Spinal cord (tissue), 10 donors: Measurements from ENCODE around the gene ZNF524. TPM values are rescaled to one million over a fixed set of nuclear protein-coding genes. Genes with fewer than 3 reads are reported as not detected.

Source experiments
- DNase-seq, 6 donors: peaks; one replicate each; pipeline versions ENCODE4 v3.0.0 to v3.0.0-alpha.2; 2013 to 2015; ENCODE audit warnings: low spot score in 6 of 6, low read depth in 4 of 6
- H3K27ac ChIP-seq: one replicate; pipeline ENCODE4 v1.5.1; 2013; ENCODE audit warnings: low read depth, low read length, control low read depth
- H3K27me3 ChIP-seq: one replicate; pipeline ENCODE4 v1.6.1; 2013; ENCODE audit warnings: low read length; ENCODE audit not compliant: control insufficient read depth, insufficient read depth
- H3K36me3 ChIP-seq: one replicate; pipeline ENCODE4 v1.6.1; 2013; ENCODE audit warnings: low read length; ENCODE audit not compliant: control insufficient read depth, insufficient read depth
- H3K4me1 ChIP-seq: one replicate; pipeline ENCODE4 v1.6.1; 2013; ENCODE audit warnings: low read length; ENCODE audit not compliant: control insufficient read depth, insufficient read depth
- H3K4me3 ChIP-seq: one replicate; pipeline ENCODE4 v1.5.1; 2013; ENCODE audit warnings: low read depth, low read length, control low read depth
- H3K9me3 ChIP-seq: one replicate; pipeline ENCODE4 v1.6.1; 2013; ENCODE audit warnings: low read length; ENCODE audit not compliant: control insufficient read depth, insufficient read depth
- WGBS: methylation state at CpG from one replicate; pipeline ENCODE4 v1.1.5; 2013; ENCODE audit warnings: missing lambda C conversion rate; ENCODE audit not compliant: insufficient coverage; 5-methylcytosine and 5-hydroxymethylcytosine counted together
- polyA plus RNA-seq, 2 donors: library from polyadenylated mRNA; unstranded; fragments of 120-200 nt; gene quantifications; one replicate each; pipeline ENCODE4 v1.2.1, GENCODE V29; 2013; ENCODE audit not compliant: insufficient read length in 2 of 2
- total RNA-seq, 2 donors: library from RNA; depleted of rRNA in 1 of 2; stranded (reverse); fragments of 120-200 nt in 1 of 2; fragments of >200 nt in 1 of 2; gene quantifications; one replicate each; pipeline versions ENCODE4 v1.2.3 to v1.2.4, GENCODE V29; 2013 to 2014
- donor health status: healthy.

ZNF524 gene
- total and polyA plus RNA-seq, 4 donors = 5.1 to 13.6 (median 10.4) TPM

DNA sequence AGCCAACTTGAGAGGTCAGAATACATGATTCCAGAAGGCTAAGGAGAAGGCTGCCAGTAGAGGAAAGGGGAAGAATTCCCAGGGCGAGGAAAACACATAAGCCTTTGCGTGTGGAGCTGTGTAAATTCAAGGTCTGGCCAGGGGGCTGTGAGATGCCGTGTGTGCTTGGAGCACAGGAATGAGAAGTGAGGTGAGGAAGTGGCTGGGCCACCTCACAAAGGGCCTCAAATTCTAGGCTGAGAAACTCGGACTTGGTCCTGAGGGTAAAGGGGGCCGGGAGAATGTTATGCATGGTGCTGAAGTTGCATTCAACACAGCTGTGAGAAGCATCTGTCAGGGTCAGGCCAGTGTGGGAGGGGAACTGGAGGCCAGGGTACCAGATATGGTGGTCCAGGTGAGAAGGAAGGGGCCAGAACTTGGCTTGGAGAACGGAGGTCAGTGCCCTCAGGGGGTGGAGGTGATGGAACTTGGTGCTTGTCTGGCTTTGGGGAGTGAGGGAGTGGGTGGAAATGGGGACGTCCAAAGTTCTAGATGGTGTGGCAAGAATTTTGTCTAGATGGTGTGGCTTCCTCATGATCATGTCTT lies 35.9 kb downstream of the ZNF524 start:
- peak overlapping the region; percentile 87 for H3K4me3 ChIP-seq
- peaks cover 53% of the 10 kb centered on the region for H3K4me1 ChIP-seq
- DNase-seq = no peak
- H3K27me3 ChIP-seq = no peaks in the 10 kb centered on the region
- 77% methylated on average over 7 of the region's 7 CpGs for WGBS
- peaks cover 14% of the 10 kb centered on the region for H3K36me3 ChIP-seq
- H3K9me3 ChIP-seq = no peaks in the 10 kb centered on the region
- H3K27ac ChIP-seq = no peak overlapping the region

- H3K4me1 ChIP-seq = peaks cover 57% of the 10 kb centered on the region
- no peak overlapping the region for H3K27ac ChIP-seq
- no peaks in the 10 kb centered on the region for H3K27me3 ChIP-seq
- no peak overlapping the region for H3K4me3 ChIP-seq
- no peak for DNase-seq
- WGBS = 100% methylated on average over 3 of the region's 4 CpGs
- peaks cover 14% of the 10 kb centered on the region for H3K36me3 ChIP-seq
- H3K9me3 ChIP-seq = no peaks in the 10 kb centered on the region
Measured at GRCh38 chr19:55636723-55637122, 36.6 kb downstream of the ZNF524 start.

DNA sequence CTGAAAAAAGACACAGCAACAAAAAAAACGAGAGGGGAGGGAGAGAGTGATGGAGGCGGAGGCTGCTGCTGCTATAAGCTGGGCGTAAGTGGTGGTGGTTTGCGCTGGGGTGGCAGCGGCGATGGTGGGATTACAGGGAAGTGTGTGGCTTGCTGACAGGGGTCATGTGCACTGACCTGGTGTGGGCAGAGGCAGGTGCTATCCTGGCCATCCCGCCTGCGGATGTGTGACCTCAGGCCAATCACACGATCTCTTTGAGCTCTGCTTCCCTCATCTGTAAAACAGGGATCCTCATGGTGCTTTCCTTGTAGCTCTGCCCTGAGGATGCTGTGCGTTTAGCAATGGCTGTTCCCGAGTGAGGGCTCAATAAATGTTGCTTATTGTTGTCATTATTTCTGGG lies 37.4 kb downstream of the ZNF524 start:
- peaks cover 14% of the 10 kb centered on the region for H3K36me3 ChIP-seq
- H3K4me1 ChIP-seq = peaks cover 62% of the 10 kb centered on the region
- H3K4me3 ChIP-seq = no peak overlapping the region
- H3K27ac ChIP-seq = no peak overlapping the region
- 86% methylated on average over 11 of the region's 11 CpGs for WGBS
- DNase-seq = no peak
- H3K27me3 ChIP-seq = no peaks in the 10 kb centered on the region
- no peaks in the 10 kb centered on the region for H3K9me3 ChIP-seq

- no peaks in the 10 kb centered on the region for H3K27me3 ChIP-seq
- H3K27ac ChIP-seq = no peak overlapping the region
- no peak overlapping the region for H3K4me3 ChIP-seq
- peaks cover 14% of the 10 kb centered on the region for H3K36me3 ChIP-seq
- WGBS = no CpG with 5 or more reads among the region's 6 CpGs
- H3K9me3 ChIP-seq = no peaks in the 10 kb centered on the region
- peak in 2 of 6 donors; percentile 49 to 68 for DNase-seq
- H3K4me1 ChIP-seq = peaks cover 71% of the 10 kb centered on the region
Measured at GRCh38 chr19:55638864-55639359, 38.8 kb downstream of the ZNF524 start.

DNA sequence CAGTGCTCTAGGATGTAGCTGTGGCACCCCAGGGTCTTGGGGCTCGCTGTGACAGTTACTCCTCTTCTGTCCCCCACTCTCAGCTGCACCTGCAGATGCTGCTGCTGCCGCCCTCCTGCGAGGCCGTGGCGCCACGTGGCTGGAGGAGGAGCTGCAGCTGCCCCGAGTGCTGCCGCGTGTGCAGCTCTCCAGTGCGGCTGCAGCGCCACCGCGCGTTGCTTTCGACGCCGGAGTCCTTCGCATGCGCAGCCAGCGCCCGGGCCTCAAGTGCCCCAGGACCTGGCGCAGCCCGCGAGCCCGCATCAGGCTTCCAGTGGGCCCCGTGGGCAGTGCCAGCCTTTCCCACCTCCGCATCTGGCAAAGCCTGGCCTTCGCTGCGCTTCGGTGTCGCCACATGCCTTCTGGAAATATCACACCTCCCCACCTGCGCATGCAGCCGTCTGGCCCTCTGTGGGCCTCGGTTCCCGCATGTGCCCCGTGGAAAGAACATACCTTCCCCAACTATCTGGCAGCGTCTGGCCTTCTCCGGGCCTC lies 40.0 kb downstream of the ZNF524 start:
- Histone ChIP-seq H3K36me3 (peaks cover 25% of the 10 kb centered on the region), H3K4me1 (peaks cover 75% of the 10 kb centered on the region), H3K9me3 (no peaks in the 10 kb centered on the region), H3K27ac (peak overlapping the region; percentile 89), H3K4me3 (peak overlapping the region; percentile 73), H3K27me3 (no peaks in the 10 kb centered on the region)
- 7% methylated on average over 38 of the region's 38 CpGs for WGBS
- peak in 2 of 6 donors; percentile 84 to 88 for DNase-seq

- Histone ChIP-seq H3K9me3 (no peaks in the 10 kb centered on the region), H3K4me1 (peaks cover 70% of the 10 kb centered on the region), H3K27me3 (no peaks in the 10 kb centered on the region), H3K27ac (peak within 1 kb of the TSS; percentile 89), H3K4me3 (peak within 1 kb of the TSS; percentile 73), H3K36me3 (peaks cover 31% of the 10 kb centered on the region)
- peak in 2 of 6 donors; percentile 81 to 88 for DNase-seq
- under 1% methylated on average over 86 of the region's 89 CpGs for WGBS
Measured at GRCh38 chr19:55640577-55641425, 40.7 kb downstream of the ZNF524 start, which contains the start of gene ZNF580. ZNF580 (plus strand) TSS chr19:55641002; CDS start chr19:55642509, 1,507 bp downstream.

GRCh38 chr19:55641426-55642152 lies 41.5 kb downstream of the ZNF524 start:
- H3K4me1 ChIP-seq = peaks cover 62% of the 10 kb centered on the region
- under 1% methylated on average over 25 of the region's 25 CpGs for WGBS

DNA sequence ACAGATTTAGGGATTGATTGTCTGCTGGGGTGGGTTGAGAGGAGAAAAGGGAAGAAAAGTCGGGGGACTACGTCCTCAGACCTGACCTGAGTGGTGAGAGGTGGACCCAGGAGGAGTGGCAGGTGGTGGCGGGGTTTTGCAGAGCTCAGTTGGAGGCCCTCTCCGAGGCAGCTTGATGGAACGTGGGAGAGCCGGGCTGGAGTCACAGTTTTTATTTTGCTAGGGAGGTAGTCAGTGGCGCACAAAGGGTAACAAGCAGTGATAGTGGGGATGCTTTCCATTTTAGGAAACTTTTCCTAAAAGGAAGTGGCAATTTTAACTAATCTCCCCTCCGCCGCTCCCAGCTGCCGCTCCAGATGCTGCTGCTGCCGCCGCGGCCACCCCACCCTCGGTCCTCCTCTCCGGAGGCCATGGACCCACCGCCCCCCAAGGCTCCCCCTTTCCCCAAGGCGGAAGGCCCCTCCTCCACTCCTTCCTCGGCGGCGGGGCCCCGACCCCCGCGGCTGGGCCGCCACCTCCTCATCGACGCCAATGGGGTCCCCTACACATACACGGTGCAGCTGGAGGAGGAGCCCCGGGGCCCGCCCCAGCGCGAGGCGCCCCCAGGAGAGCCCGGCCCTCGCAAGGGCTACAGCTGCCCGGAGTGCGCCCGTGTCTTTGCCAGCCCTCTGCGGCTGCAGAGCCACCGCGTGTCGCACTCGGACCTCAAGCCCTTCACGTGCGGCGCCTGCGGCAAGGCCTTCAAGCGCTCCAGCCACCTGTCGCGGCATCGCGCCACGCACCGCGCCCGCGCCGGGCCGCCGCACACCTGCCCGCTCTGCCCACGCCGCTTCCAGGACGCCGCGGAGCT lies 42.3 kb downstream of the ZNF524 start:
- 3% methylated on average over 65 of the region's 65 CpGs for WGBS
- no peak for DNase-seq
- no peaks in the 10 kb centered on the region for H3K27me3 ChIP-seq
- peaks cover 30% of the 10 kb centered on the region for H3K36me3 ChIP-seq
- H3K27ac ChIP-seq = no peak overlapping the region
- H3K4me3 ChIP-seq = peak overlapping the region; percentile 79
- no peaks in the 10 kb centered on the region for H3K9me3 ChIP-seq
- H3K4me1 ChIP-seq = peaks cover 66% of the 10 kb centered on the region

More at GRCh38 chr19:55641426-55642152, 41.5 kb downstream of the ZNF524 start:
- no peak for DNase-seq
- Histone ChIP-seq H3K4me3 (peak overlapping the region; percentile 73), H3K27me3 (no peaks in the 10 kb centered on the region), H3K36me3 (peaks cover 30% of the 10 kb centered on the region), H3K27ac (peak overlapping the region; percentile 79), H3K9me3 (no peaks in the 10 kb centered on the region)
